ENCODE results near the gene SPPL2A.

The SPPL2A gene

GRCh38 chr15:50685976-50686468, 79.5 kb downstream of the SPPL2A start (continued):
- TF ChIP-seq GLIS1 (tag by site-specific recombination; IDR thresholded peaks at IDR 0.05) (0 out of 2 replicates have a peak, but pooled peaks have one; percentile 11), ZFP37 (tag by site-specific recombination; IDR thresholded peaks at IDR 0.05) (0 out of 2 replicates have a peak, but pooled peaks have one; percentile 59), ZNF76 (tag by site-specific recombination; IDR thresholded peaks at IDR 0.05; ENCODE audit: borderline replicate concordance, low read depth) (peak; percentile 57; the same call in 1 of the 2 replicates), GLIS2 (tag by site-specific recombination; IDR thresholded peaks at IDR 0.05) (peak; percentile 74), ZFP41 (tag by site-specific recombination; IDR thresholded peaks at IDR 0.05; ENCODE audit: borderline replicate concordance) (no peak), ZBTB8A (tag by site-specific recombination; IDR thresholded peaks at IDR 0.05) (peak; percentile 94), SCRT2 (tag by site-specific recombination; IDR thresholded peaks at IDR 0.05) (peak; percentile 70), ZNF555 (tag by site-specific recombination; conservative IDR thresholded peaks at IDR 0.05) (no peak)

GRCh38 chr15:50685191-50685975, 80.1 kb downstream of the SPPL2A start:
- Histone ChIP-seq H3K36me3 (ENCODE audit: control insufficient read depth in 2 of 2, insufficient read depth in 1 of 2, low read length in 2 of 2) (peaks cover 0 to 3% of the 10 kb centered on the region in 2 experiments; a peak in 1 of 3 replicates), H3K27ac (ENCODE audit: extremely low read depth, low read depth, low read length) (peak overlapping the region; percentile 95), H3K4me1 (ENCODE audit: control insufficient read depth, insufficient read depth, low read length) (no peaks in the 10 kb centered on the region), H3K4me3 (ENCODE audit: low read depth, low read length) (peak overlapping the region; percentile 74), H3K9me3 (ENCODE audit: control insufficient read depth, insufficient read depth, low read depth, low read length) (no peaks in the 10 kb centered on the region)
- no peak for TF ChIP-seq FEZF1 (tag by site-specific recombination; IDR thresholded peaks at IDR 0.05)
- TF ChIP-seq ZFHX2 (tag by site-specific recombination; conservative IDR thresholded peaks at IDR 0.05), result peak; percentile 31; the same call in 1 of the 2 replicates
- ChIA-PET POLR2A (interaction anchor here (0.6 kb wide), 1 partner anchor 77 kb away, joined by 4 read pairs; no protein-coding TSS in a partner anchor), CTCF (interaction anchor here (0.7 kb wide), 1 partner anchor 125 kb away, joined by 3 read pairs; no protein-coding TSS in a partner anchor)

- ChIA-PET CTCF (no interaction called here), POLR2A (no interaction called here)
- H3K4me1 ChIP-seq (ENCODE audit: control insufficient read depth, insufficient read depth, low read length), result no peaks in the 10 kb centered on the region
- H3K9me3 ChIP-seq (ENCODE audit: control insufficient read depth, insufficient read depth, low read depth, low read length), result no peaks in the 10 kb centered on the region
- TF ChIP-seq ZNF548 (tag by site-specific recombination; IDR thresholded peaks at IDR 0.05) (no peak), ZNF416 (tag by site-specific recombination; IDR thresholded peaks at IDR 0.05) (no peak), ATF2 (tag by site-specific recombination; IDR thresholded peaks at IDR 0.05; ENCODE audit: low read depth) (no peak), ELK4 (IDR thresholded peaks at IDR 0.05; ENCODE audit: borderline replicate concordance, low read depth, low read length) (no peak), KLF16 (tag by site-specific recombination; IDR thresholded peaks at IDR 0.05) (no peak), ZSCAN4 (tag by site-specific recombination; IDR thresholded peaks at IDR 0.05) (no peak), ZNF121 (tag by site-specific recombination; IDR thresholded peaks at IDR 0.05) (no peak), OVOL3 (tag by site-specific recombination; IDR thresholded peaks at IDR 0.05) (no peak)
- peaks cover 0 to 3% of the 10 kb centered on the region in 2 experiments; a peak in 1 of 3 replicates for H3K36me3 ChIP-seq (ENCODE audit: control insufficient read depth in 2 of 2, insufficient read depth in 1 of 2, low read length in 2 of 2)
- H3K4me3 ChIP-seq (ENCODE audit: low read depth, low read length), result no peak overlapping the region
- no peak overlapping the region for H3K27ac ChIP-seq (ENCODE audit: extremely low read depth, low read depth, low read length)
Measured at GRCh38 chr15:50681467-50681866, 84.0 kb downstream of the SPPL2A start.

Data from HEK293 (cell line).